C4-2B (cell line): Measurements from ENCODE around the gene PFKL.

Experiments used
- CTCF ChIP-seq: fragments of 450-650 bp; conservative IDR thresholded peaks from 2 replicates; pipeline ENCODE4 v1.5.1; 2017; ENCODE audit warnings: mild to moderate bottlenecking
- ZFX ChIP-seq: fragments of 450-650 bp; IDR thresholded peaks from 2 replicates; pipeline ENCODE4 v1.6.1; 2017

- TF ChIP-seq CTCF, result no peak
- 0 out of 2 replicates have a peak, but pooled peaks have one; percentile 57 for TF ChIP-seq ZFX
Measured at GRCh38 chr21:44300262-44300959, 558 bp downstream of the PFKL start.
